ENCODE measurements around the gene PRSS33.

Gene PRSS33

DNA sequence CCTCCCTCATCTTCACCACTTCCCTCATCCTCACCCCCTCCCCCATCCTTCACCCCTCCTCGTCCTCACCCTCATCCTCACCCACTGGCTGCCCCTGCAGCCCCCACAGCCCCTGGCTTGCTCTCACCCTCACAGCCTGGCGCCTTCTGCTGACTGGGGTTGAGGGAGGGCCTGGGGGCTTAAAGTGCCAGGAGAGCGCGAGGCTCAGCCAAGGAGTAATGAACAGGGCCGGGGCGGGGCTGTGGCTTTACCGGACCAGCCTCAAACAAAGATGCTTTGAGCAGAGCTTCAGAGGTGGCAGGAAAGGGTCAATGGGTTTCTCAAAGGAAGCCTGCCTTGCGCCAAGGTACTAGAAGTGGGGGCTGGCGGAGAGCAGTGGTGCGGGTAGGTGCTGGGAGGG lies at the start of gene PRSS33:
TSS of gene PRSS33 (minus strand) at position 155 of the 400 bp plus-strand sequence. CDS start 1,013 bp downstream, outside the sequence.
- H3K27me3 Mint-ChIP-seq, result peaks cover 16% of the 10 kb centered on the region

DNA sequence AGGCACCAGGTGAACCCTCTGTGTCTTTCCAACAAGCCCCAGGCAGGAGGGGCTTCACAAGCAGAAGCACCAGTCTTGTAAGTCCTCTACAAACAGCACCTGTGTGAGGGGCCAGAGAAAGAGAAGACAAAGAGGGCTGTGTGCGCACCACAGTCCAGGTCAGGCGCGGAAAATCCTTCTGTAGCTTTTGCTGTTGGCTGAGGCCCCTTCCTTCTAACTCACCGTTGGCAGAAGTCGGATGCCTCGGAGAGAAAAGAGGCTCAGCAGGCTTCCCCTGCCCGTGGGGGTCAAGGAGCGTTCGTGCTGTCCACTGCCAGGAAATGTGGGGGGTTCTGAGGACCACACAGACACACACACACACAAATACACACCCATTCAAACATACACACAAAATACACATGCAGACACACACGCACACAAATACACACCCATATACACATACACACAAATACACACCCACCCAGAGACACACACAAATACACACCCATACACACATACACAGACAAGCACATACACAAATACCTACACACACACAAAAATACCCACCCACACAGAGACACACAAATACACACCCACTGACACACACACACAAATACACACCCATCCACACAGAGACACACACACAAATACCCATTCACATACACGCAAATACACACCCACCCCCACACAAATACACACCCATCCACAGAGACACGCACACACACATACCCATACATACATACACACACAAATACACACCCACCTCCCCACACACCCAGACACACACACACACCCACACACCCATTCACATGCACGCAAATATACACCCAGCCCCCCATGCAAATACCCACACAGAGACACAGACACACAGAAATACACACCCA lies 49.5 kb upstream of the PRSS33 start:
- Mint-ChIP-seq H3K27ac (no peak overlapping the region), H3K27me3 (no peaks in the 10 kb centered on the region)

More for the DNA sequence above, at the start of gene PRSS33:
- Mint-ChIP-seq H3K4me3 (peak within 1 kb of the TSS; percentile 61), H3K27ac (peak within 1 kb of the TSS; percentile 71), H3K4me1 (ENCODE audit: low read depth) (peaks cover 11% of the 10 kb centered on the region), H3K36me3 (ENCODE audit: low read depth) (no peaks in the 10 kb centered on the region), H3K9me3 (no peaks in the 10 kb centered on the region)
- no peak for DNase-seq

DNA sequence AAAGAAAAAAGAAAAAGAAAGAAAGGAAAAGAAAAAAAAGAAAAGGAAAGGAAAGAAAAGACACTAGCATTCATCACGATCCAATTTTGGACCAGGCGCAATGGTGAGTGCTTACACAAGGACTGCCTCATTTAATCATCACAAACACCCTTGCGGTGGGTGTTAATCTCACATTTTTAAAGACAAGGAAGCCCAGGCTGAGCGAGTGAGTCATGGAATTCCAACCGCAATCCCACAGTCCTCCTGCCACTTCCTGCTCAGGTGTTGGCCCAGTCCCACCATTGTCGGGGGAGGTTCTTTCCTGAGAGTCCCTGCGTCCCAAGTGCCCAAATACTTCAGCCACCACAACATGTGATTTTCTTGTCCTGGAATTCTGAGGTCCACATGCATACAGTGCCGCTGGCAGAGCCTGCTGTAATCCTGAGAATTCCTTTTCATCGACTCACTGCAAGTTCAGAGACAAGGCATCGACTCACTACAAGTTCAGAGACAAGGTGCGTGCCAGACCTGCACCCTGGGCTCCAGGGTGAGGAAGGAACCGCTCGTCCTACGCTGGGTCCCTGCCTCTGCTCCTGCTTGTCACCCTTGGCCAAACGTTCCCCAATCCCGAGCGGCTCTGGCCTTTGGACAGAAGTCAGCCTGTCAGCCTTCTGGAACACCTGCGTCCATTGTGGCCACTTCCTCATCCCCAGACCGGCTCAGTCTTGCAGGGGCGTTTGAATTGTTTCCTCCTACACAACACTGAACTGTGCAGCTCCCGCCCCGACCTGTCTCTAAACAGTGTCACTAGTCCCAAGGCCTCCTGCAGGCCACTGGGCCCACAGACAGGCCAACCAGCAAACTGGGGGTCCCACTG lies 48.5 kb upstream of the PRSS33 start:
- no peaks in the 10 kb centered on the region for H3K36me3 Mint-ChIP-seq (ENCODE audit: low read depth)
- H3K27me3 Mint-ChIP-seq, result no peaks in the 10 kb centered on the region
- no peaks in the 10 kb centered on the region for H3K9me3 Mint-ChIP-seq
- H3K4me1 Mint-ChIP-seq (ENCODE audit: low read depth), result peaks cover 23% of the 10 kb centered on the region
- H3K27ac Mint-ChIP-seq, result no peak overlapping the region
- DNase-seq, result no peak
- H3K4me3 Mint-ChIP-seq, result no peak overlapping the region

More for the DNA sequence above, 49.5 kb upstream of the PRSS33 start:
- Mint-ChIP-seq H3K4me3 (no peak overlapping the region), H3K9me3 (no peaks in the 10 kb centered on the region), H3K36me3 (ENCODE audit: low read depth) (no peaks in the 10 kb centered on the region), H3K4me1 (ENCODE audit: low read depth) (peaks cover 32% of the 10 kb centered on the region)
- no peak for DNase-seq

- no peaks in the 10 kb centered on the region for H3K27me3 Mint-ChIP-seq
- no peak for DNase-seq
- no peak overlapping the region for H3K27ac Mint-ChIP-seq
- H3K36me3 Mint-ChIP-seq (ENCODE audit: low read depth), result no peaks in the 10 kb centered on the region
- H3K4me1 Mint-ChIP-seq (ENCODE audit: low read depth), result peaks cover 16% of the 10 kb centered on the region
- no peak overlapping the region for H3K4me3 Mint-ChIP-seq
- no peaks in the 10 kb centered on the region for H3K9me3 Mint-ChIP-seq
Observed at GRCh38 chr16:2834968-2835367, 47.6 kb upstream of the PRSS33 start.

GRCh38 chr16:2833776-2834175 lies 46.4 kb upstream of the PRSS33 start:
- Mint-ChIP-seq H3K4me3 (no peak overlapping the region), H3K27me3 (no peaks in the 10 kb centered on the region), H3K9me3 (no peaks in the 10 kb centered on the region), H3K4me1 (ENCODE audit: low read depth) (peaks cover 4% of the 10 kb centered on the region), H3K36me3 (ENCODE audit: low read depth) (no peaks in the 10 kb centered on the region), H3K27ac (no peak overlapping the region)
- DNase-seq, result no peak

GRCh38 chr16:2831203-2831602 lies 43.8 kb upstream of the PRSS33 start:
- Mint-ChIP-seq H3K27ac (no peak overlapping the region), H3K9me3 (no peaks in the 10 kb centered on the region)

DNA sequence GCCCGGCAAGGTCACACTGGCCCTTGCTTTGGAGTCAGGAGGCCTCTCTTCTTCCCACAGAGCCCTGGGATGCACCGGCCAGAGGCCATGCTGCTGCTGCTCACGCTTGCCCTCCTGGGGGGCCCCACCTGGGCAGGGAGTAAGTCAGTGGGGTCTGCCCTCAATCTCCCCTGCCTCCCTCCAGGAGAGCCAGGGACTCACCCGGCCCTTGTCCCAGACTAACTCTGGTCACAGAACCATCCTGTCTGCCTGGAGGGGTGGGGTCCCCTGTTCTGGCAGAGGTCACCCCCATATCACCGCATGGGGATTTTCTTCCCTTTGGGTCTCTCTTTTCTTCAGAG lies 43.0 kb upstream of the PRSS33 start:
- Mint-ChIP-seq H3K4me3 (peak overlapping the region; percentile 20), H3K27ac (no peak overlapping the region), H3K4me1 (ENCODE audit: low read depth) (no peaks in the 10 kb centered on the region), H3K36me3 (ENCODE audit: low read depth) (no peaks in the 10 kb centered on the region), H3K9me3 (no peaks in the 10 kb centered on the region), H3K27me3 (no peaks in the 10 kb centered on the region)
- DNase-seq, result no peak

More at GRCh38 chr16:2831203-2831602, 43.8 kb upstream of the PRSS33 start:
- no peaks in the 10 kb centered on the region for H3K36me3 Mint-ChIP-seq (ENCODE audit: low read depth)
- DNase-seq, result no peak
- H3K4me3 Mint-ChIP-seq, result no peak overlapping the region
- H3K27me3 Mint-ChIP-seq, result no peaks in the 10 kb centered on the region
- H3K4me1 Mint-ChIP-seq (ENCODE audit: low read depth), result no peaks in the 10 kb centered on the region

- no peak for DNase-seq
- Mint-ChIP-seq H3K36me3 (ENCODE audit: low read depth) (no peaks in the 10 kb centered on the region), H3K4me1 (ENCODE audit: low read depth) (no peaks in the 10 kb centered on the region), H3K27me3 (no peaks in the 10 kb centered on the region), H3K9me3 (no peaks in the 10 kb centered on the region), H3K27ac (no peak within 1 kb of the TSS), H3K4me3 (peak within 1 kb of the TSS; percentile 20)
Observed at GRCh38 chr16:2829501-2830354, 42.4 kb upstream of the PRSS33 start, which contains the start of gene ZG16B. Gene ZG16B, plus strand, starts transcription at chr16:2830303. Its CDS starts 139 bp downstream, at chr16:2830442.

- H3K27ac Mint-ChIP-seq, result no peak overlapping the region
- H3K36me3 Mint-ChIP-seq (ENCODE audit: low read depth), result no peaks in the 10 kb centered on the region
- DNase-seq, result no peak
- no peaks in the 10 kb centered on the region for H3K9me3 Mint-ChIP-seq
- no peaks in the 10 kb centered on the region for H3K4me1 Mint-ChIP-seq (ENCODE audit: low read depth)
- H3K27me3 Mint-ChIP-seq, result no peaks in the 10 kb centered on the region
- no peak overlapping the region for H3K4me3 Mint-ChIP-seq
Observed at GRCh38 chr16:2828876-2829430, 41.6 kb upstream of the PRSS33 start.

DNA sequence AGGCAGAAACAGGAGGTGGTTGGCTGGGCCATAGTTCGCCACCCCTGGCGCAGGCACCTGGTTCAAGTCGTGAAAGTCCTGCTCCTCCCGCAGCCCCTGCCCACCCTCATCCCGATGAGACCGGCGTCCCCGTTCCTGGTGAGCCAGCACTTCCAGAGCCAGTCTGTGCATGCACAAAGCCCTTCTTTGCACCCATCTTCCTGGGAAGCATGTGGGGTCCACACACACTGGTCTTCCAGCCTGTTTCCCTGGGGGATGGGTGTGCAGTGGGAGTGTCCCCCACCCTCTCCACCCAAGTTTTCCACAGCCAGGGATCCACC lies 41.1 kb upstream of the PRSS33 start:
- H3K27me3 Mint-ChIP-seq, result no peaks in the 10 kb centered on the region
- H3K4me3 Mint-ChIP-seq, result no peak overlapping the region
- no peaks in the 10 kb centered on the region for H3K4me1 Mint-ChIP-seq (ENCODE audit: low read depth)

GRCh38 chr16:2827831-2828520 lies 40.6 kb upstream of the PRSS33 start:
- H3K27ac Mint-ChIP-seq, result no peak overlapping the region
- no peaks in the 10 kb centered on the region for H3K27me3 Mint-ChIP-seq
- H3K36me3 Mint-ChIP-seq (ENCODE audit: low read depth), result no peaks in the 10 kb centered on the region
- H3K4me1 Mint-ChIP-seq (ENCODE audit: low read depth), result no peaks in the 10 kb centered on the region
- no peak overlapping the region for H3K4me3 Mint-ChIP-seq
- no peak for DNase-seq
- H3K9me3 Mint-ChIP-seq, result no peaks in the 10 kb centered on the region

More for the DNA sequence above, 41.1 kb upstream of the PRSS33 start:
- Mint-ChIP-seq H3K9me3 (no peaks in the 10 kb centered on the region), H3K36me3 (ENCODE audit: low read depth) (no peaks in the 10 kb centered on the region), H3K27ac (no peak overlapping the region)
- no peak for DNase-seq

DNA sequence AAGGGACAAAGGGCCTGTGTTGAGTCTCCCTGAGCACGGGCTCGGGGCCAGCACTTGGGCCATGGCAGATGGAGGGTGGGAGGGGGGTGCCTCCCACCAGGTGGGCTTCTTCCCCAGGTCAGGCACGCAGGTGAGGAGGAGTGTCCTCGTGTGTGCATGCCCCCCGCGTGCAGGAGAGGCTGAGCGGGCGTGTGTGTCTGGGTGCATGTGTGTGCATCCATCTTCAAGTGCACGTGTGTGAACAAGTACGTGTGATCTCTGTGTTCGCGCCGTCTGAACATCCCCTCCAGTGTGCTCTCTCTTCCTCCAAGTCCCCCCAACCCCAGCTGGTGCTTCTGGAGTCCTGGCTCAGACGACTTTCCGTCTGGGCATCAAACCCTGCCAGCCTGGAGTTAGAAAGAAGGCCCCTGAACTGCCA lies 40.0 kb upstream of the PRSS33 start:
- Mint-ChIP-seq H3K27ac (no peak overlapping the region), H3K4me3 (no peak overlapping the region), H3K36me3 (ENCODE audit: low read depth) (no peaks in the 10 kb centered on the region), H3K27me3 (no peaks in the 10 kb centered on the region), H3K9me3 (no peaks in the 10 kb centered on the region), H3K4me1 (ENCODE audit: low read depth) (no peaks in the 10 kb centered on the region)
- no peak for DNase-seq

- no peak overlapping the region for H3K27ac Mint-ChIP-seq
- H3K27me3 Mint-ChIP-seq, result no peaks in the 10 kb centered on the region
- H3K36me3 Mint-ChIP-seq (ENCODE audit: low read depth), result no peaks in the 10 kb centered on the region
- no peaks in the 10 kb centered on the region for H3K9me3 Mint-ChIP-seq
- DNase-seq, result no peak
- no peaks in the 10 kb centered on the region for H3K4me1 Mint-ChIP-seq (ENCODE audit: low read depth)
- H3K4me3 Mint-ChIP-seq, result no peak overlapping the region
Observed at GRCh38 chr16:2826591-2827373, 39.4 kb upstream of the PRSS33 start.
